H54 (cell line): ENCODE results near the gene CLK2.

Source experiments
- DNase-seq: peaks from one replicate; pipeline ENCODE4 v3.0.0; 2011; ENCODE audit warnings: low spot score, mixed read lengths; ENCODE audit not compliant: insufficient read length
- FAIRE-seq: peaks from 3 replicates; lab custom pipeline; 2011; peaks lifted over from hg19 to GRCh38; lab: Jason Lieb, UNC
- POLR2A ChIP-seq: IDR thresholded peaks from 2 replicates; pipeline ENCODE4 v1.6.1; 2011; ENCODE audit warnings: low read depth, mild to moderate bottlenecking, low read length

The CLK2 gene

GRCh38 chr1:155286544-155286943, 13.2 kb upstream of the CLK2 start:
- no peak for DNase-seq
- no peak for FAIRE-seq
- TF ChIP-seq POLR2A = no peak

GRCh38 chr1:155285631-155286044, 12.3 kb upstream of the CLK2 start:
- no peak for DNase-seq
- no peak for FAIRE-seq
- no peak for TF ChIP-seq POLR2A

GRCh38 chr1:155285063-155285462, 11.8 kb upstream of the CLK2 start:
- TF ChIP-seq POLR2A = no peak
- no peak for FAIRE-seq

GRCh38 chr1:155284476-155284875, 11.2 kb upstream of the CLK2 start:
- FAIRE-seq (no peak), DNase-seq (no peak)
- no peak for TF ChIP-seq POLR2A

More at GRCh38 chr1:155285063-155285462, 11.8 kb upstream of the CLK2 start:
- DNase-seq = no peak

- FAIRE-seq = no peak
- DNase-seq = no peak
- TF ChIP-seq POLR2A = no peak
These were observed 9.3 kb upstream of the CLK2 start for GRCh38 chr1:155282488-155283091.

GRCh38 chr1:155279268-155279667, 6.0 kb upstream of the CLK2 start:
- DNase-seq (no peak), FAIRE-seq (no peak)
- no peak for TF ChIP-seq POLR2A

- no peak for DNase-seq
- FAIRE-seq = no peak
- TF ChIP-seq POLR2A = no peak
These were observed 5.4 kb upstream of the CLK2 start for GRCh38 chr1:155278689-155279160.

GRCh38 chr1:155277902-155278688, 4.8 kb upstream of the CLK2 start:
- FAIRE-seq (no peak), DNase-seq (peak; percentile 35)
- no peak for TF ChIP-seq POLR2A

GRCh38 chr1:155277070-155277901, 4.0 kb upstream of the CLK2 start, which contains the start of gene HCN3:
Gene HCN3, plus strand, starts transcription at chr1:155277463. Its CDS starts 128 bp downstream, at chr1:155277591.
- TF ChIP-seq POLR2A = peak; percentile 28; the same call in 1 of the 2 replicates
- peak; percentile 97 for DNase-seq
- no peak for FAIRE-seq

GRCh38 chr1:155272466-155273342, 600 bp downstream of the CLK2 start:
- peak; percentile 74 for DNase-seq
- FAIRE-seq = no peak
- TF ChIP-seq POLR2A = peak; percentile 35; the same call in 1 of the 2 replicates

- TF ChIP-seq POLR2A = no peak
- FAIRE-seq = no peak
- no peak for DNase-seq
These were observed 3.9 kb downstream of the CLK2 start for GRCh38 chr1:155269381-155269780.

GRCh38 chr1:155268630-155269029, 4.7 kb downstream of the CLK2 start:
- FAIRE-seq (no peak), DNase-seq (no peak)
- no peak for TF ChIP-seq POLR2A

GRCh38 chr1:155267373-155267772, 5.9 kb downstream of the CLK2 start:
- no peak for TF ChIP-seq POLR2A

More at GRCh38 chr1:155267373-155267772, 5.9 kb downstream of the CLK2 start:
- DNase-seq (no peak), FAIRE-seq (no peak)
